Activated naive CD4-positive, alpha-beta T cell treated with anti-CD3 and anti-CD28 coated beads for 36 hours (primary cell): ENCODE results near the gene TAGAP. TPM values are rescaled to one million over a fixed set of nuclear protein-coding genes. Genes with fewer than 3 reads are reported as not detected.

Source experiments
- CTCF ChIA-PET: fragments of 350-600 bp; sonication (Branson Sonifier 250); formaldehyde crosslinking; loops from one replicate; lab custom pipeline; 2021; ENCODE audit warnings: antibody characterized with exemption; lab: Charles Lee
- DNase-seq: peaks from one replicate; pipeline ENCODE4 v3.0.0-alpha.2; 2020
- H3K27ac Mint-ChIP-seq: one replicate; pipeline ENCODE4 v1.8.0; 2021; ENCODE audit warnings: mild to moderate bottlenecking, mixed read lengths
- H3K27me3 Mint-ChIP-seq: one replicate; pipeline ENCODE4 v1.8.0; 2021; ENCODE audit warnings: low read depth, mixed read lengths
- H3K36me3 Mint-ChIP-seq: one replicate; pipeline ENCODE4 v1.8.0; 2021; ENCODE audit warnings: low read depth, mixed read lengths
- H3K4me1 Mint-ChIP-seq: one replicate; pipeline ENCODE4 v1.8.0; 2021; ENCODE audit warnings: low read depth, mixed read lengths
- H3K4me3 Mint-ChIP-seq: one replicate; pipeline ENCODE4 v1.8.0; 2021; ENCODE audit warnings: mild to moderate bottlenecking, moderate library complexity, mixed read lengths
- H3K9me3 Mint-ChIP-seq: one replicate; pipeline ENCODE4 v1.8.0; 2021; ENCODE audit warnings: mixed read lengths
- intact Hi-C: fragments of 100-400 bp; cut with micrococcal nuclease; formaldehyde crosslinking; loops from one replicate; pipeline ENCODE4 v1.15.1; 2023
- total RNA-seq, 2 experiments: library from RNA; stranded (reverse); gene quantifications; one replicate each; pipeline ENCODE4 v1.2.3, GENCODE V29; 2021

TAGAP gene, protein sequence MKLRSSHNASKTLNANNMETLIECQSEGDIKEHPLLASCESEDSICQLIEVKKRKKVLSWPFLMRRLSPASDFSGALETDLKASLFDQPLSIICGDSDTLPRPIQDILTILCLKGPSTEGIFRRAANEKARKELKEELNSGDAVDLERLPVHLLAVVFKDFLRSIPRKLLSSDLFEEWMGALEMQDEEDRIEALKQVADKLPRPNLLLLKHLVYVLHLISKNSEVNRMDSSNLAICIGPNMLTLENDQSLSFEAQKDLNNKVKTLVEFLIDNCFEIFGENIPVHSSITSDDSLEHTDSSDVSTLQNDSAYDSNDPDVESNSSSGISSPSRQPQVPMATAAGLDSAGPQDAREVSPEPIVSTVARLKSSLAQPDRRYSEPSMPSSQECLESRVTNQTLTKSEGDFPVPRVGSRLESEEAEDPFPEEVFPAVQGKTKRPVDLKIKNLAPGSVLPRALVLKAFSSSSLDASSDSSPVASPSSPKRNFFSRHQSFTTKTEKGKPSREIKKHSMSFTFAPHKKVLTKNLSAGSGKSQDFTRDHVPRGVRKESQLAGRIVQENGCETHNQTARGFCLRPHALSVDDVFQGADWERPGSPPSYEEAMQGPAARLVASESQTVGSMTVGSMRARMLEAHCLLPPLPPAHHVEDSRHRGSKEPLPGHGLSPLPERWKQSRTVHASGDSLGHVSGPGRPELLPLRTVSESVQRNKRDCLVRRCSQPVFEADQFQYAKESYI
- total RNA-seq: 10 to 100 TPM; 79.6 to 82.6 TPM

DNA sequence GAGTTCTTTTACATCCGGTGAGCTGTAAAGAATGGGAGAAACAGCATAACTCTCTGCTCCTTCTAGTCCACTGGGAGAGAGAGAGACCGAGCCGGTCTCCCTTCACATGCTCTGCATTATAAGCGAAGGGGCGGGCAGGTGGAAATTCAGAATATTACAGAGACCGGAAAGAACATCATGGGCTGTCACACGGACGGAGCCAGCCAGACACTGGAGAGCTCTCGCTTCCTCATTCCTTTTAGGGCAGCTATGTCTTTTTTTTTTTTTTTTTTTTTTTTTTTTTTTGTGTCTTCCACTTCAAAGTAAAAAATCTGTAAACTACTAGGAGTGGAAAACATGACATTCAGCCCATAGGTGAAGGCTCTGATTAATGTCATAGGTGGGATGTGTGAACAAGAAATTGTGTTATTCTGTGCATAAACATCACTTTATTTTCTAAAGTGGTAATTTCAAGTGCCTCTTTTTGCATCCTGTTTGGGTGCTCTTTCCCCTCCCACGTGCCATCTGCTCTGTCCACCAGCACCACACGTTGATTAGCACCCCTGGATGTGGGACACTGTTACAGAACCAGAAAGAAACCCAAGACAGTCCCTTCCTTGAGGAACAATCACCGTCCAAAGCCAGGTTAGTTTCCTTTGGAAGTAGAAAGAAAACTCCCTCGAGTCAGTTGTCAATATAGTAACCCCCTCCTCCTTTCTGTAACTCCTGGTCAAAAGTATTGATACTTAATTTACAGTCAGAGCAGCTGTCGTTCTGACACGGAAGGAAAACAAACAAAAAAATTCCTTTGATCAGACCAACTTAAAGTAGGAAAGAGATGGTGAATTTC, at the start of gene TAGAP:
TAGAP (minus strand) TSS at position 93 of the 829 bp plus-strand sequence. CDS start 845 bp downstream, outside the sequence.
- peak; percentile 93 for DNase-seq
- H3K27ac Mint-ChIP-seq: peak within 1 kb of the TSS; percentile 98
- no peaks in the 10 kb centered on the region for H3K27me3 Mint-ChIP-seq
- CTCF ChIA-PET: interaction anchor here (0.7 to 8.8 kb wide), 16 partner anchors 12 to 64 kb away, joined by 3 to 113 read pairs (median 5); no protein-coding TSS in a partner anchor
- H3K4me1 Mint-ChIP-seq: peaks cover 60% of the 10 kb centered on the region
- intact Hi-C loops: loop anchor here (1.0 to 2.0 kb wide), 4 partner anchors 14 to 49 kb away; no protein-coding TSS in a partner anchor
- H3K9me3 Mint-ChIP-seq: no peaks in the 10 kb centered on the region
- peak within 1 kb of the TSS; percentile 96 for H3K4me3 Mint-ChIP-seq
- peaks cover 48% of the 10 kb centered on the region for H3K36me3 Mint-ChIP-seq

GRCh38 chr6:159093609-159094443, 49.0 kb upstream of the TAGAP start:
- Mint-ChIP-seq H3K27ac (peak overlapping the region; percentile 99), H3K9me3 (no peaks in the 10 kb centered on the region), H3K4me1 (peaks cover 80% of the 10 kb centered on the region), H3K27me3 (no peaks in the 10 kb centered on the region), H3K4me3 (peak overlapping the region; percentile 88), H3K36me3 (peaks cover 4% of the 10 kb centered on the region)
- CTCF ChIA-PET: interaction anchor here (1.0 to 3.8 kb wide), 13 partner anchors 11 to 94 kb away, joined by 3 to 33 read pairs (median 4); partner anchors contain the start of genes RSPH3 and TAGAP
- intact Hi-C loops: loop anchor here (1.0 kb wide), 3 partner anchors 14 to 49 kb away; no protein-coding TSS in a partner anchor
- DNase-seq: peak; percentile 82

DNA sequence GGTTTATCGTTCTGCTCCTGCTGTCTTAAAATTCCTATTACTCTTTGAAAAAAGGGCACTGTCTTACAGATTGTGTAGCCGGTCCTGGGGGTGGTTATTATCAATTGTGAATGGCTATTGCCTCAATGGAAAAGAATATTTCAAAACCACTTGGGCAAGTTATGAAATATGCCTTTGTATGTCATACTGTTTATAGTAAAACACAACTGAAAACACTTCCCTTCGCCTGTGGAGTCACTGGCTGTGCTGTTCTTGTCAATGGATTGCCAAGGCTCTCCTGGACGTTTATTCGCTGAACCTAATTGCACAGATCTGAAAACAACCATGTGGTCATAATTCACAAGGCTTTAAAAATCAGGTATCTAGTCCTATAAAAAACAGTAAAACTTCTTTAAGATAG, 47.8 kb upstream of the TAGAP start:
- no peak overlapping the region for H3K4me3 Mint-ChIP-seq
- peaks cover 68% of the 10 kb centered on the region for H3K4me1 Mint-ChIP-seq
- H3K27ac Mint-ChIP-seq: peak overlapping the region; percentile 33
- CTCF ChIA-PET: interaction anchor here (1.0 to 3.8 kb wide), 5 partner anchors 12 to 93 kb away, joined by 3 to 33 read pairs (median 4); partner anchors contain the start of gene RSPH3
- no peaks in the 10 kb centered on the region for H3K9me3 Mint-ChIP-seq
- intact Hi-C loops: loop anchor here (1.0 kb wide), 1 partner anchor 12 kb away; no protein-coding TSS in a partner anchor
- peaks cover 4% of the 10 kb centered on the region for H3K36me3 Mint-ChIP-seq
- H3K27me3 Mint-ChIP-seq: no peaks in the 10 kb centered on the region
- DNase-seq: no peak

GRCh38 chr6:159090530-159091480, 46.0 kb upstream of the TAGAP start:
- H3K27ac Mint-ChIP-seq: no peak overlapping the region
- no peak for DNase-seq
- no peaks in the 10 kb centered on the region for H3K9me3 Mint-ChIP-seq
- peaks cover 4% of the 10 kb centered on the region for H3K36me3 Mint-ChIP-seq
- no peaks in the 10 kb centered on the region for H3K27me3 Mint-ChIP-seq
- CTCF ChIA-PET: no interaction called here
- H3K4me1 Mint-ChIP-seq: peaks cover 62% of the 10 kb centered on the region
- intact Hi-C loops: no loop called here
- H3K4me3 Mint-ChIP-seq: no peak overlapping the region

- H3K4me3 Mint-ChIP-seq: no peak overlapping the region
- H3K9me3 Mint-ChIP-seq: no peaks in the 10 kb centered on the region
- DNase-seq: peak; percentile 55
- no peaks in the 10 kb centered on the region for H3K27me3 Mint-ChIP-seq
- intact Hi-C loops: no loop called here
- peaks cover 59% of the 10 kb centered on the region for H3K4me1 Mint-ChIP-seq
- H3K36me3 Mint-ChIP-seq: peaks cover 4% of the 10 kb centered on the region
- H3K27ac Mint-ChIP-seq: peak overlapping the region; percentile 9
- CTCF ChIA-PET: interaction anchor here (1.3 to 1.7 kb wide), 3 partner anchors 10 to 14 kb away, joined by 4 to 9 read pairs (median 6); no protein-coding TSS in a partner anchor
Observed at GRCh38 chr6:159089909-159090308, 45.1 kb upstream of the TAGAP start.

DNA sequence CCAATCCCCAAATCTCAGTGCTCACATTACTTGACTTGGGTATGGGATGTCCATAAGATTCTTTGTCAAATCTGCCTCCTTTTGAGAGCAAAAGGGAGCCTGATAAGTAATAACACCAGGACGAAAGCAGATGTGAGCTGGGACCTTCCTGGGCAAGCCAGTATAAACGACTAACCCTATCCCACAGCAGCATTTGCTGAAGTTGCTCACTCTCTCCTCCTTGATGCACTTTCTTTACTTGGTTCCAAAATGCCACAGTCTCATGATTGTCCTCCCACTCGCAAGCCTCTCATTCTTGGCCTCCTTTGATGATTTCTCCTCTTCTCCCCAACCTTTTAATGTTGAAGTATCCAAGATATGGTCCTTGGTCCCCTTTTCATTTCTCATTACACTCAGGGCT, 44.7 kb upstream of the TAGAP start:
- Mint-ChIP-seq H3K27ac (peak overlapping the region; percentile 9), H3K9me3 (no peaks in the 10 kb centered on the region), H3K4me1 (peaks cover 54% of the 10 kb centered on the region), H3K27me3 (no peaks in the 10 kb centered on the region), H3K4me3 (no peak overlapping the region), H3K36me3 (peaks cover 4% of the 10 kb centered on the region)
- DNase-seq: no peak
- CTCF ChIA-PET: interaction anchor here (1.1 to 1.7 kb wide), 4 partner anchors 9 to 71 kb away, joined by 3 to 9 read pairs (median 5); no protein-coding TSS in a partner anchor
- intact Hi-C loops: no loop called here

- peak; percentile 47 for DNase-seq
- Mint-ChIP-seq H3K27ac (peak overlapping the region; percentile 47), H3K27me3 (no peaks in the 10 kb centered on the region), H3K36me3 (no peaks in the 10 kb centered on the region), H3K4me3 (no peak overlapping the region), H3K9me3 (no peaks in the 10 kb centered on the region), H3K4me1 (peaks cover 41% of the 10 kb centered on the region)
- CTCF ChIA-PET: interaction anchor here (0.6 to 0.8 kb wide), 3 partner anchors 18 to 68 kb away, joined by 3 read pairs; no protein-coding TSS in a partner anchor
- intact Hi-C loops: no loop called here
Observed at GRCh38 chr6:159086033-159086618, 41.3 kb upstream of the TAGAP start.

GRCh38 chr6:159085396-159085895, 40.7 kb upstream of the TAGAP start:
- H3K4me3 Mint-ChIP-seq: no peak overlapping the region
- H3K4me1 Mint-ChIP-seq: peaks cover 37% of the 10 kb centered on the region
- no peak for DNase-seq
- no peaks in the 10 kb centered on the region for H3K9me3 Mint-ChIP-seq
- H3K27me3 Mint-ChIP-seq: no peaks in the 10 kb centered on the region
- no peaks in the 10 kb centered on the region for H3K36me3 Mint-ChIP-seq
- intact Hi-C loops: no loop called here
- CTCF ChIA-PET: interaction anchor here (0.6 to 0.8 kb wide), 3 partner anchors 18 to 68 kb away, joined by 3 read pairs; no protein-coding TSS in a partner anchor
- H3K27ac Mint-ChIP-seq: peak overlapping the region; percentile 15

DNA sequence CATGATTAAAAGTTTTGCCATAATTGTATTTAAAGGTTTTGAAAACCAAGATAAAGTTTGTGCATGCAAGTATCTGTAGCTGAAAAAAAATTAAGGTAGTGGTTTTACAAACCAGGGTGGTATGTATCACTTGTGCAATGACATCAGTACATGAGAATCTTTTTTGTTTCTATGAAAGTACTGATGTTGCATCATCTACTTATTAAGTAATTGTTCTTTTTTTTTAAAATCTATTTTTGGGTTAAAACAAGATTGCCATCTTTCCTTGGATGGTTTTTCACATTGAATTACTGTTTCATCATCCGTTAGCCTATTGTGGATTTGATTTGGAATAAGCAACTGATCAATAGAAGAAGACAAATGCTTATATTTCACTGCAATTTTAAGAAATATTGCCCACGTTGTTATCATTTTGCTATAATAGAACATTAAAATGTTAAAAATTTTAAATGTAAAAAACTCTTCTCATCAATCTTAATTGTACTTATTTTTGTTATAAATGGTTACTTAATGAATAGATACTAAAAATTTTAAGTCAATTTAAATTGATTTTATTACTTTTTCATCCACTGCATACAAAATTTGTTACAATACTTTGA, 39.8 kb upstream of the TAGAP start:
- intact Hi-C loops: no loop called here
- Mint-ChIP-seq H3K9me3 (no peaks in the 10 kb centered on the region), H3K4me1 (peaks cover 37% of the 10 kb centered on the region), H3K27ac (no peak overlapping the region), H3K4me3 (no peak overlapping the region), H3K27me3 (no peaks in the 10 kb centered on the region), H3K36me3 (no peaks in the 10 kb centered on the region)
- CTCF ChIA-PET: interaction anchor here (1.2 kb wide), 1 partner anchor 19 kb away, joined by 7 read pairs; no protein-coding TSS in a partner anchor
- DNase-seq: no peak
